Measurements from ENCODE around the gene TFAP2D. TPM values are rescaled to one million over a fixed set of nuclear protein-coding genes. Genes with fewer than 3 reads are reported as not detected.

TFAP2D gene
- total RNA-seq, 1 donor from 2014 or later = not detected

DNA sequence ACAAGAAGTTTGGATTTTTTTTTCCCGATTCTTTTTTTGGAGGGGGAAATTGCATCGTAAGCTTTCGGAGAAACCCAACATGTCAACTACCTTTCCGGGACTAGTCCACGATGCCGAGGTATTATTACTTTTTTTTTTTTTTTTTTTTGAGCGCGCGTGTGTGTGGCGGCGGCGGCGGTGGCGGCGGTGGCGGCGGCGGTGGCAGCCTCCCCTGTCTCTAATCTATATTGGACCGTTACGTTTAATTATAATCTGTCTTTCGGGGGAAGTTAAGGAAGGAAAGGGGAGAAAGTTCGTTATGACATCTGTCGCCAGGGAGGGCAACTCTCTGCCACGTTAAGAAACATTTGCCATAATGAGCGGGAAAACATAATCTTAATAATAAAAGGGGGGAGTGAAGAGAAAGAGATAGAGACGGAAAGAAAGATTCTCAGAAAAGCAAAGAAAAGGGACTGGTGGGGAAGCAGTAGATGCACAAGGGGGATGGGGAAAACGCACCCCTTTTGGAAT lies 706 bp downstream of the TFAP2D start:
- Histone ChIP-seq H3K4me1 (no peaks in the 10 kb centered on the region), H3K36me3 (no peaks in the 10 kb centered on the region), H3K9me3 (no peaks in the 10 kb centered on the region), H3K4me3 (no peak overlapping the region), H3K27me3 (peaks cover 75% of the 10 kb centered on the region), H3K27ac (no peak overlapping the region)
- intact Hi-C loops (cut with DNase I) = no loop called here
- DNase-seq = no peak
- no peak for ATAC-seq
- no peak for TF ChIP-seq CTCF (IDR thresholded peaks at IDR 0.05)

DNA sequence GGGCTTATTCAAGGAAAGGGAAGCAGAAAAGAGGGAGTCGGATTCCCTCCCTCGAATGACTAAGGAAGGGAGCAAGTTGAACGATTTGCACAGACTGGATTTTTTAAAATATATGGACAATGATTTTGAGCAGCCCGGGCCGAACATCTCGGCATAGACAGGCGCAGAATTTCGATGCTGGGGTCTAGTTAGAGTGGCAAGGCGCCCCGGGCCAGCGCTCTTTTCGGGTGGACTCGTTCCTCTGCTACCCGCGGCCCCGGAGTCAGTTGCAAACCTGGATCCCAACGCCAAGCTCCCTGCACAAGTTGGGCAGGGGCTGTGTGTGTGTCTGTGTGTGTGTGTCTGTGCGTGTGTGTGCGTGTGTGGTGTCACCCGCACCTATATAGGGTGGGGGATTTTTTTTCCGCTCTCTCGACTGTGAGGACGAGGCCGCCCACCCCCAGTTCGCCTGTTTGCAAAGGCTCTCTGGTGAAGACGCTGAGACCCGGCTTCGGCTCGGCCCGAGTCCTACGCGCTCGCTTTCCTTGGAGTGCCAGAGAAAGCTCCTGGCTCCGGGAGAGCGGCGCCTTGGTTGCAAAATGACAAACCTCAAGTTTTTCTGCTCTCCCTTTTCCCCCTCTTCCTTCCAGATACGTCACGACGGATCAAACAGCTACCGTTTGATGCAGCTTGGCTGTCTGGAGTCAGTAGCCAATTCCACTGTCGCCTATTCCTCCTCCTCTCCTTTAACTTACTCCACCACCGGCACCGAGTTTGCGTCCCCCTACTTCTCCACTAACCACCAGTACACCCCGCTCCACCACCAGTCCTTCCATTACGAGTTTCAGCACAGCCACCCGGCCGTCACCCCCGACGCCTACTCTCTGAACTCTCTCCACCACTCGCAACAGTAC lies 1.4 kb downstream of the TFAP2D start:
- ATAC-seq = no peak
- H3K27me3 ChIP-seq = peaks cover 80% of the 10 kb centered on the region
- H3K27ac ChIP-seq = no peak overlapping the region
- intact Hi-C loops (cut with DNase I) = no loop called here
- no peak for DNase-seq
- H3K9me3 ChIP-seq = no peaks in the 10 kb centered on the region
- TF ChIP-seq CTCF (IDR thresholded peaks at IDR 0.05) = no peak
- H3K36me3 ChIP-seq = no peaks in the 10 kb centered on the region
- H3K4me3 ChIP-seq = no peak overlapping the region
- no peaks in the 10 kb centered on the region for H3K4me1 ChIP-seq

- TF ChIP-seq CTCF (IDR thresholded peaks at IDR 0.05) = no peak
- intact Hi-C loops (cut with DNase I) = no loop called here
- H3K4me3 ChIP-seq = no peak overlapping the region
These were observed 3.7 kb downstream of the TFAP2D start for GRCh38 chr6:50716899-50717509.

GRCh38 chr6:50717734-50718457 lies 4.6 kb downstream of the TFAP2D start:
- Histone ChIP-seq H3K36me3 (no peaks in the 10 kb centered on the region), H3K4me3 (no peak overlapping the region), H3K4me1 (no peaks in the 10 kb centered on the region), H3K9me3 (no peaks in the 10 kb centered on the region), H3K27ac (no peak overlapping the region), H3K27me3 (peaks cover 88% of the 10 kb centered on the region)
- DNase-seq (no peak), ATAC-seq (no peak)
- TF ChIP-seq CTCF (IDR thresholded peaks at IDR 0.05) = no peak
- intact Hi-C loops (cut with DNase I) = no loop called here

More at GRCh38 chr6:50716899-50717509, 3.7 kb downstream of the TFAP2D start:
- H3K36me3 ChIP-seq = no peaks in the 10 kb centered on the region
- H3K27me3 ChIP-seq = peaks cover 81% of the 10 kb centered on the region
- no peaks in the 10 kb centered on the region for H3K9me3 ChIP-seq
- ATAC-seq (no peak), DNase-seq (no peak)
- H3K27ac ChIP-seq = no peak overlapping the region
- no peaks in the 10 kb centered on the region for H3K4me1 ChIP-seq

DNA sequence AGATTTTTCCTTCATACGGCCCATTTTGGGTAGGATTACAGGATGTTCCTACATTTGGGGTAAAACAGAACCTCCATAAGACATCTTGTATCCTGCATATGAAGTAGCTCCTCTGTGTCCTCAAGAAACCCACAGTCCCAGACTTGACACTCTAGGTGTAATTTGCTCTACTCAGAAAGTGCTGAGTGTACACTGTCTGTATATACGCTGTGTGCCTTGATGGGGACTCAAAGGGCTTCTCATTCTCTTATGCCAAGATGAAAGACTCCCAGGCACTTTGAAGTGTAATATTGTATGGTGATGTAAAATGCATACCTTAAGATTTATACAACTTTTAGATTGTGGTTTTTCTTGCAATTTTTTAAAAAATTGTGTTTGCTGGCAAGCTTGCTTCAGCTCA lies 5.2 kb downstream of the TFAP2D start:
- ATAC-seq = no peak
- DNase-seq = no peak
- intact Hi-C loops (cut with DNase I) = no loop called here
- Histone ChIP-seq H3K27ac (no peak overlapping the region), H3K36me3 (no peaks in the 10 kb centered on the region), H3K4me1 (no peaks in the 10 kb centered on the region), H3K27me3 (peaks cover 88% of the 10 kb centered on the region), H3K4me3 (no peak overlapping the region), H3K9me3 (no peaks in the 10 kb centered on the region)
- TF ChIP-seq CTCF (IDR thresholded peaks at IDR 0.05) = no peak

All from upper lobe of right lung (tissue), 1 donor.